Nephron (organoid): Measurements from ENCODE around the gene MIOX.

ENCODE experiments used
- H3K27ac Mint-ChIP-seq, 3 experiments: 2 replicates each; pipeline ENCODE4 v1.8.0; 2020; ENCODE audit warnings: mixed read lengths in 3 of 3, mild to moderate bottlenecking in 2 of 3, moderate library complexity in 1 of 3
- H3K27me3 Mint-ChIP-seq: 2 replicates; pipeline ENCODE4 v1.8.0; 2021; ENCODE audit warnings: low read depth, mild to moderate bottlenecking, moderate library complexity, mixed read lengths
- H3K36me3 Mint-ChIP-seq: 2 replicates; pipeline ENCODE4 v1.8.0; 2020; ENCODE audit warnings: low read depth, mixed read lengths
- H3K4me1 Mint-ChIP-seq: 2 replicates; pipeline ENCODE4 v1.8.0; 2020; ENCODE audit warnings: mixed read lengths
- H3K4me3 Mint-ChIP-seq, 3 experiments: 2 replicates each; pipeline ENCODE4 v1.8.0; 2020; ENCODE audit warnings: mild to moderate bottlenecking in 3 of 3, mixed read lengths in 3 of 3, moderate library complexity in 2 of 3
- H3K9me3 Mint-ChIP-seq: 2 replicates; pipeline ENCODE4 v1.8.0; 2020; ENCODE audit warnings: mixed read lengths
- TF ChIP-seq, protein P1 (sequence below), 3 experiments: fragments of 200-600 bp; sonication (generic); IDR thresholded peaks; one replicate each; pipeline ENCODE4 v1.5.0; 2021; ENCODE audit warnings: antibody characterized with exemption in 3 of 3; ENCODE audit not compliant: unreplicated experiment in 3 of 3

MIOX gene

DNA sequence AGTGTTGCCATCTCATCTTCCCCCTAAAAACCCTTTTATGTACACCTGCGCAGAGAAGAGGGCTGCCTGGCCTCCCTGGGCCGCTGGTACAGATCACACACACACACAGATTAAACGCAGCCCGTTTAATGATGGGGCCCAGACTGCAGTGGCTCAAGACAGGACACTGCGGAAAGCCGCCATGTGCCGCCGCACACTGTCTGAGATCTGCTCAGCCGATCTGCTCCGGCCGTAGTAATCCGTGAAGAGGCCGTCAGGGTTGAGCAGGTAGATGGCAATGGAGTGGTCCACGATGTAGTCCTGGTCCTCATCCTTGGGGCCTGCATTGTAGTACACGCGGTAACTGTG, 36.8 kb downstream of the MIOX start:
- Mint-ChIP-seq H3K9me3 (no peaks in the 10 kb centered on the region), H3K4me1 (peaks cover 6% of the 10 kb centered on the region), H3K27me3 (peaks cover 12% of the 10 kb centered on the region), H3K27ac (no peak overlapping the region), H3K4me3 (peak overlapping the region; percentile 23 to 71 (median 58)), H3K36me3 (peaks cover 16% of the 10 kb centered on the region)
- TF ChIP-seq, protein P1, sequence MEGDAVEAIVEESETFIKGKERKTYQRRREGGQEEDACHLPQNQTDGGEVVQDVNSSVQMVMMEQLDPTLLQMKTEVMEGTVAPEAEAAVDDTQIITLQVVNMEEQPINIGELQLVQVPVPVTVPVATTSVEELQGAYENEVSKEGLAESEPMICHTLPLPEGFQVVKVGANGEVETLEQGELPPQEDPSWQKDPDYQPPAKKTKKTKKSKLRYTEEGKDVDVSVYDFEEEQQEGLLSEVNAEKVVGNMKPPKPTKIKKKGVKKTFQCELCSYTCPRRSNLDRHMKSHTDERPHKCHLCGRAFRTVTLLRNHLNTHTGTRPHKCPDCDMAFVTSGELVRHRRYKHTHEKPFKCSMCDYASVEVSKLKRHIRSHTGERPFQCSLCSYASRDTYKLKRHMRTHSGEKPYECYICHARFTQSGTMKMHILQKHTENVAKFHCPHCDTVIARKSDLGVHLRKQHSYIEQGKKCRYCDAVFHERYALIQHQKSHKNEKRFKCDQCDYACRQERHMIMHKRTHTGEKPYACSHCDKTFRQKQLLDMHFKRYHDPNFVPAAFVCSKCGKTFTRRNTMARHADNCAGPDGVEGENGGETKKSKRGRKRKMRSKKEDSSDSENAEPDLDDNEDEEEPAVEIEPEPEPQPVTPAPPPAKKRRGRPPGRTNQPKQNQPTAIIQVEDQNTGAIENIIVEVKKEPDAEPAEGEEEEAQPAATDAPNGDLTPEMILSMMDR (IDR thresholded peaks at IDR 0.05; ENCODE audit: unreplicated experiment in 3 of 3): no peak

DNA sequence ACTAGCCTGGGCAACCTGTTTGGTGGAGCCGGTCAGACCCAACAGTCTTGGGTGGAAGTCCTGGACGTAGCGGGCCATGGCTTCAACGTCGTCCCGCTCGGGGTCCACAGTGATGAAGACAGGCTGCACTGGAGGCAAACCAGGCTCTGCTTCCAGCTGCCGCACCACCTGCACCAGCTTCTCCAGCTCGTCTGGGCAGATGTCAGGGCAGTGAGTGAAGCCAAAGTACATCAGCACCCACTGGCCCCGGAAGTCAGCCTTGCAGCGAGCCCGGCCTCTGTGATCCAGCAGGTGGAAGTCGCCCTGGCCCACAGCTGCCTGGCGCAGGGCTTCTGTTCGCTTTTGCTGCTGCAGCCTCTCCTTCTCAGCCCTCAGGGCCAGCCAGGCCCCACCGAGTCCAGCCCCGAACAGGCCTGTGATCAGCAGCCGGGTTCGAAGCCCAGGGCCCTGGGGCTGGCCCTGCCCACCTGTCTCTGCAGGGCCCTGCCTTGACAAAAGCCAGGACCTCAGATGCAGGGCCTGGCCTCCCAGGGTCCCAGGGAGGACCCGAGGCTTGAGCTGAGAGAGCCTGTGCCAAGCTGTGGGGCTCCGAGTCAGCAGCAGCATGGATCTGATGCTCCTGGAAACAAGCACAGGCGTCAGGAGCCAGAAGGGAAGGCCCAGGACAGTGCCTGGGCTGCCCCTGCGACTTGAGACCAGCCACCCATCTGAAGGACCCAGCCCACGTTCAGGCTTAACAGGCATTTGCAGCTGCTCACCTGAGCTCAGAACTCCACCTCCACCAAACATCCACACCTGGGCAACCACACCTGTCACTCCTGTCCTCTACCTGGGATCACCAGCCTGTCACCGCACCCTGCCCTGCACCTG, 37.4 kb downstream of the MIOX start:
- peak overlapping the region; percentile 61 to 86 (median 85) for H3K27ac Mint-ChIP-seq
- peaks cover 16% of the 10 kb centered on the region for H3K36me3 Mint-ChIP-seq
- H3K4me3 Mint-ChIP-seq: peak overlapping the region; percentile 89 to 93 (median 91)
- H3K27me3 Mint-ChIP-seq: peaks cover 18% of the 10 kb centered on the region
- H3K9me3 Mint-ChIP-seq: no peaks in the 10 kb centered on the region
- TF ChIP-seq, protein P1 (IDR thresholded peaks at IDR 0.05; ENCODE audit: unreplicated experiment in 3 of 3): no peak
- peaks cover 6% of the 10 kb centered on the region for H3K4me1 Mint-ChIP-seq

DNA sequence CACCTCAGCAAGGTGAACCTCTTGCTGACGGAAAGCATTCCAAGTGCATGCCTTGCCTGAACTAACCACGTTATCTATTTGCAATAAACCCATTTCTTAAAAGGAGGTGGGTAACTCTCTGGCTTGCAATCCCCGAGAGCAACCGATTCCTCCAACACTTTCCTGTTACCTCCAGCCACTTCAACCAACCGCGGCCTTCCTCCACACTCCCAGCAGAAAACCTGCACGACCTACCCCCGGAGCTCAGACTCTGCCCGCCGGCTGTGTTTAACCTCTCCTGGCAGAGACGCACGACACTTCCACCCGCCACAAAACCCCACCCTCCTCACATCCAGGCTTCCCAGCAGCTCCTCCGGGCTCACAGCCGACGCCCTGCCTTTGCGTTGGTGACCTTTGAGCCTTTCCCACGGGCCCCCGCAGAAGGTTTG, 38.0 kb downstream of the MIOX start:
- H3K9me3 Mint-ChIP-seq: no peaks in the 10 kb centered on the region
- H3K4me3 Mint-ChIP-seq: peak overlapping the region; percentile 89 to 93 (median 91)
- TF ChIP-seq, protein P1 (IDR thresholded peaks at IDR 0.05; ENCODE audit: unreplicated experiment in 3 of 3): no peak
- H3K27me3 Mint-ChIP-seq: peaks cover 23% of the 10 kb centered on the region
- peaks cover 13% of the 10 kb centered on the region for H3K36me3 Mint-ChIP-seq
- H3K4me1 Mint-ChIP-seq: peaks cover 6% of the 10 kb centered on the region
- peak overlapping the region; percentile 61 to 86 (median 85) for H3K27ac Mint-ChIP-seq

DNA sequence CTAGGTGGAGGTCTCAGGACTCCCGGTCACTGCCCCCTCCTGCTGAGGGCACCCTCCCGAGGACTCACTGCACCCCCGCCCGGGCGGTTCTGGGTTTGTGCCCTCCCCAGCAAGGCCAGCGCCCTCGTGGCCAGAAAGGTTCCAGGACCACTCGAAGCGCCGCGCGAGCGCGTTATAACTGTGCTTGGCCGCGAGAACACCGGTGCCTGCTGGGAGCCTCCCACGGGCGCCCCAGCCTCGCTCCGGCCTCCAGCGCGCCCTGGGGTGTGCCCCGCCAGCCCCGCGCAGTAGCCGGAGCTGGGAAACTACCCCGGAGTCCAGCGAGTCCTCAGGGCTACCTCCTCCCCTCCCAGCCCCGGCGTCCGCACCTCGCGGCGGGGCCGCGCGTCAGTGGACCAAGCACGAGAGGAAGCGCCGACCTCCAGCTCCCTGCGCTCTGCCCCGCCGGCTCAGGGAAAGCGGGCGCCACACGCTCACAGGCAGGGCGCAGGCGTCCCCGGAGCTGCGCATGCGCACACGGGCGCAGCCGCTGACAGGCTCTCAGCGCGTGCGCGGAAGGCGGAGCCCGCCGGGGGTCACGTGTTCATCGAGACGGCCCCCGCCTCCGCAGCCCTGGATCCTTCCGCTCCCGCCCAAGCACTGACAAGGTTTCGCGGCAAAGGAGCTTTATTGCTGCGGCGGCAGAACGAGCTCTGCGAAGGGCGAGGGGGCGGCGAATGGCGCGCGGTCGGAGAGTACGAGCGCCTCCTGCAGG, 38.6 kb downstream of the MIOX start, which contains the start of gene SCO2:
Gene SCO2 (minus strand): TSS at position 495 of the 754 bp plus-strand sequence. CDS start 1,187 bp downstream, outside the sequence.
- peak within 1 kb of the TSS; percentile 89 to 93 (median 91) for H3K4me3 Mint-ChIP-seq
- peaks cover 25% of the 10 kb centered on the region for H3K27me3 Mint-ChIP-seq
- H3K36me3 Mint-ChIP-seq: peaks cover 9% of the 10 kb centered on the region
- peaks cover 6% of the 10 kb centered on the region for H3K4me1 Mint-ChIP-seq
- H3K27ac Mint-ChIP-seq: peak within 1 kb of the TSS; percentile 61 to 86 (median 85)
- H3K9me3 Mint-ChIP-seq: no peaks in the 10 kb centered on the region
- TF ChIP-seq, protein P1 (IDR thresholded peaks at IDR 0.05; ENCODE audit: unreplicated experiment in 3 of 3): peak in 2 of 3 experiments; percentile 33 to 57

DNA sequence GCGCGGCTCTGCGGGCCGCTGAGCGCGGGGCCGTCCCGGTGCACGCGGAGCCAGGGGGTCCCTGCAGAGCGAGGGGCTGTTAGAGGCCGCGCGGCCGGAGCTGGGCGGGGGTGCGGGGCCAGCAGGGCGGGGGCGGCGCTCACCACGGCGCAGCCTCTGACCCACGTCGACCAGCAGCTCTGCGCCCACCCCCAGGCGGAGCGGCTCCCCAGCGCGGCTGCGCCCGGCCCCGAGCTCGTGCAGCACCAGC, 39.1 kb downstream of the MIOX start:
- H3K27me3 Mint-ChIP-seq: peaks cover 30% of the 10 kb centered on the region
- H3K27ac Mint-ChIP-seq: peak overlapping the region in 2 of 3 experiments; percentile 65 to 81
- TF ChIP-seq, protein P1 (IDR thresholded peaks at IDR 0.05; ENCODE audit: unreplicated experiment in 3 of 3): peak in 1 of 3 experiments; percentile 59
- H3K36me3 Mint-ChIP-seq: peaks cover 9% of the 10 kb centered on the region
- H3K4me3 Mint-ChIP-seq: peak overlapping the region; percentile 85 to 89 (median 86)
- no peaks in the 10 kb centered on the region for H3K9me3 Mint-ChIP-seq
- H3K4me1 Mint-ChIP-seq: peaks cover 6% of the 10 kb centered on the region
